Liver (tissue), 3 donors: ENCODE data around the gene COL27A1.

ENCODE experiments used
- ATF3 ChIP-seq: IDR thresholded peaks from 2 replicates; pipeline ENCODE4 v1.6.1; 2016; ENCODE audit warnings: antibody characterized with exemption
- CTCF ChIP-seq: fragments of 150-350 bp; IDR thresholded peaks from 2 replicates; pipeline ENCODE4 v1.5.1; 2017; ENCODE audit warnings: improper control_type of control experiment, low read depth, low read length; ENCODE audit not compliant: missing input control
- FOXA1 ChIP-seq: IDR thresholded peaks from 2 replicates; pipeline ENCODE4 v1.6.1; 2016; ENCODE audit warnings: antibody characterized with exemption
- SP1 ChIP-seq: IDR thresholded peaks from 2 replicates; pipeline ENCODE4 v1.6.1; 2018; ENCODE audit warnings: antibody characterized with exemption, mild to moderate bottlenecking
- TAF1 ChIP-seq: conservative IDR thresholded peaks from 2 replicates; pipeline ENCODE4 v1.6.1; 2016; ENCODE audit warnings: antibody characterized with exemption, mild to moderate bottlenecking
- YY1 ChIP-seq: IDR thresholded peaks from 2 replicates; pipeline ENCODE4 v1.6.1; 2016; ENCODE audit warnings: antibody characterized with exemption, mild to moderate bottlenecking
- donor health status: healthy.
- donor health status: healthy.

GRCh38 chr9:114344692-114345091, 189.4 kb downstream of the COL27A1 start:
- no peak for TF ChIP-seq CTCF
- TF ChIP-seq YY1, result no peak
- no peak for TF ChIP-seq SP1
- no peak for TF ChIP-seq TAF1
- no peak for TF ChIP-seq ATF3
- no peak for TF ChIP-seq FOXA1
